NCI-H82 (cell line): ENCODE measurements around the gene WDR18.

Experiments used
- DNase-seq: peaks from one replicate; lab custom pipeline; 2025; lab: John Stamatoyannopoulos, UW

The WDR18 gene

GRCh38 chr19:984165-984967 is at the start of gene WDR18:
WDR18 (plus strand) TSS chr19:984345; CDS start chr19:984354, 9 bp downstream.
- DNase-seq, result peak; percentile 88

- no peak for DNase-seq
Observed at GRCh38 chr19:934865-935479, 49.2 kb upstream of the WDR18 start.

- no peak for DNase-seq
Observed at GRCh38 chr19:936175-936546, 48.0 kb upstream of the WDR18 start.

GRCh38 chr19:937259-937694 is 46.9 kb upstream of the WDR18 start:
- no peak for DNase-seq

- no peak for DNase-seq
Observed at GRCh38 chr19:938233-938923, 45.8 kb upstream of the WDR18 start.

- no peak for DNase-seq
Observed at GRCh38 chr19:939439-939838, 44.7 kb upstream of the WDR18 start.

GRCh38 chr19:939922-940321 is 44.2 kb upstream of the WDR18 start:
- no peak for DNase-seq

- DNase-seq, result no peak
Observed at GRCh38 chr19:940591-941291, 43.4 kb upstream of the WDR18 start.

- no peak for DNase-seq
Observed at GRCh38 chr19:941292-942132, 42.6 kb upstream of the WDR18 start.

- DNase-seq, result no peak
Observed at GRCh38 chr19:942133-942645, 42.0 kb upstream of the WDR18 start.

GRCh38 chr19:943551-944170 is 40.5 kb upstream of the WDR18 start:
- no peak for DNase-seq

GRCh38 chr19:944171-944567 is 40.0 kb upstream of the WDR18 start:
- DNase-seq, result no peak

GRCh38 chr19:944663-945241 is 39.4 kb upstream of the WDR18 start:
- DNase-seq, result no peak

GRCh38 chr19:945401-946252 is 38.5 kb upstream of the WDR18 start:
- DNase-seq, result no peak

- no peak for DNase-seq
Observed at GRCh38 chr19:947090-947706, 36.9 kb upstream of the WDR18 start.

GRCh38 chr19:947707-948539 is 36.2 kb upstream of the WDR18 start:
- DNase-seq, result no peak

GRCh38 chr19:948842-949496 is 35.2 kb upstream of the WDR18 start:
- DNase-seq, result peak; percentile 27
